D721Med (cell line): ENCODE measurements around the gene THRSP.

ENCODE experiments used
- DNase-seq: peaks from one replicate; pipeline ENCODE4 v3.0.0; 2011; ENCODE audit warnings: low spot score; ENCODE audit not compliant: insufficient read length
- FAIRE-seq: peaks from 2 replicates; lab custom pipeline; 2011; peaks lifted over from hg19 to GRCh38; lab: Jason Lieb, UNC
- TF ChIP-seq, protein P1 (sequence below): IDR thresholded peaks from 2 replicates; pipeline ENCODE4 v1.5.1; 2012; ENCODE audit warnings: mild to moderate bottlenecking, control low read depth; ENCODE audit not compliant: insufficient read depth; ENCODE audit errors: missing control alignments

THRSP gene

DNA sequence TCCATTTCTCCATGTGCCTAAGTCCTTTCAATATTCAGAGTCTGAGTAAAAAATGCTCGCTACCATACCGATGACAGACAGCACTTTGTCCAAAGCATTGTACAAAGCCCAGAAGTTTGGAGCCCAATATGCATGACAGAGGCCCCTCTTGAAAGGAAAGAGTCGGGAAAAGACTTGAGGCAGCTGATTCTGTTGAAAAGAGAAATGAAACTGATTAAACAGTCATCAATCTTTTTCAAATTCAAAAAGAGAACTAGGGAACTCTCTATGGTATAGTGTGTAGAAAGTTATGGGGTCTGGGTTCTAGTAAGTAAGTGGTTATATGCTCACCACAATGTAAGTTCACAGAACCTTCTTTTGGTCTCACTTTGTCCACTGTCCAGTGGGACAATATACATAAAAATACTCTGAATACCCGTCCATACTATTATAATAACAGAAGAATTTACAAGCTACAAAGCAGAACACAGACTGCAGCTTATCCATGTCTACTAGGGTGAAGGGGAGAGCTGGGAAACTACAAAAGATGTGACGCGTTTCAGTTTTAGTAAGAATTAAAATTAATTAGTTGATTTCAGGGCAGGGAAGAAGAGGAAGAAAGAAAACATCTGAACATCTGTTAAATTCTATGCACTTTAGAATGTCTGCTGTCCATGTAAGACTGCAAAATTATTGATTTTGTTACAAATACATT lies 49.1 kb downstream of the THRSP start:
- TF ChIP-seq, protein P1, sequence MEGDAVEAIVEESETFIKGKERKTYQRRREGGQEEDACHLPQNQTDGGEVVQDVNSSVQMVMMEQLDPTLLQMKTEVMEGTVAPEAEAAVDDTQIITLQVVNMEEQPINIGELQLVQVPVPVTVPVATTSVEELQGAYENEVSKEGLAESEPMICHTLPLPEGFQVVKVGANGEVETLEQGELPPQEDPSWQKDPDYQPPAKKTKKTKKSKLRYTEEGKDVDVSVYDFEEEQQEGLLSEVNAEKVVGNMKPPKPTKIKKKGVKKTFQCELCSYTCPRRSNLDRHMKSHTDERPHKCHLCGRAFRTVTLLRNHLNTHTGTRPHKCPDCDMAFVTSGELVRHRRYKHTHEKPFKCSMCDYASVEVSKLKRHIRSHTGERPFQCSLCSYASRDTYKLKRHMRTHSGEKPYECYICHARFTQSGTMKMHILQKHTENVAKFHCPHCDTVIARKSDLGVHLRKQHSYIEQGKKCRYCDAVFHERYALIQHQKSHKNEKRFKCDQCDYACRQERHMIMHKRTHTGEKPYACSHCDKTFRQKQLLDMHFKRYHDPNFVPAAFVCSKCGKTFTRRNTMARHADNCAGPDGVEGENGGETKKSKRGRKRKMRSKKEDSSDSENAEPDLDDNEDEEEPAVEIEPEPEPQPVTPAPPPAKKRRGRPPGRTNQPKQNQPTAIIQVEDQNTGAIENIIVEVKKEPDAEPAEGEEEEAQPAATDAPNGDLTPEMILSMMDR: no peak
- DNase-seq: no peak
- FAIRE-seq: no peak
